Liver (tissue), 3 donors: ENCODE data around the gene GSAP.

Experiments
- ATF3 ChIP-seq: IDR thresholded peaks from 2 replicates; pipeline ENCODE4 v1.6.1; 2016; ENCODE audit warnings: antibody characterized with exemption
- GABPA ChIP-seq, 2 donors: IDR thresholded peaks in 1 of 2; conservative IDR thresholded peaks in 1 of 2; 2 replicates each; pipeline ENCODE4 v1.6.1; 2016; ENCODE audit warnings: antibody characterized with exemption in 2 of 2, mild to moderate bottlenecking in 1 of 2, moderate library complexity in 1 of 2
- HNF4G ChIP-seq: IDR thresholded peaks from 2 replicates; pipeline ENCODE4 v1.6.1; 2016; ENCODE audit warnings: antibody characterized with exemption
- JUND ChIP-seq, 2 donors: IDR thresholded peaks; 2 replicates each; pipeline ENCODE4 v1.6.1; 2016; ENCODE audit warnings: antibody characterized with exemption in 2 of 2
- MAX ChIP-seq: IDR thresholded peaks from 2 replicates; pipeline ENCODE4 v1.6.1; 2016; ENCODE audit warnings: antibody characterized with exemption
- RAD21 ChIP-seq, 2 donors: IDR thresholded peaks; 2 replicates each; pipeline ENCODE4 v1.6.1; 2016; ENCODE audit warnings: antibody characterized with exemption in 2 of 2, mild to moderate bottlenecking in 2 of 2
- TF ChIP-seq, protein P1 (sequence below): fragments of 150-350 bp; IDR thresholded peaks from 2 replicates; pipeline ENCODE4 v1.5.1; 2017; ENCODE audit warnings: improper control_type of control experiment, low read depth, low read length; ENCODE audit not compliant: missing input control
- donor health status: healthy.
- donor health status: healthy.

DNA sequence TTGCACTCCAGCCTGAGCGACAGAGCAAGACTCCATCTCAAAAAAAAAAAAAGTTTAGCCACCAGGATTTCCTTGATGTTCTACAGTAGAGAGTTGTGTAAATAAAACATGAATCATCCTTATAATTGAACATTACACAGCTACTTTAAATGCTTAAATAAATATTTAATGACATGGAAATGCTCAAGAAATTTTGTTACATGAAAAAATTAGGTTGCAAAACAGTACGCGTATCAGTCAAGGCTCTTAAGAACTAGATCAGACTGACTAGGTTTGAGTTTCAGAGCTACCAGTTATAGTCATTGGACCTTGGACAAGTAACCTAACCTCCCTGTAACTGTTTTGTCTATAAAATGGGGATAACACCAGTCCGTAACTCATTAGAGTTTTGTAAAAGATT is 38.7 kb upstream of the GSAP start:
- TF ChIP-seq, protein P1, sequence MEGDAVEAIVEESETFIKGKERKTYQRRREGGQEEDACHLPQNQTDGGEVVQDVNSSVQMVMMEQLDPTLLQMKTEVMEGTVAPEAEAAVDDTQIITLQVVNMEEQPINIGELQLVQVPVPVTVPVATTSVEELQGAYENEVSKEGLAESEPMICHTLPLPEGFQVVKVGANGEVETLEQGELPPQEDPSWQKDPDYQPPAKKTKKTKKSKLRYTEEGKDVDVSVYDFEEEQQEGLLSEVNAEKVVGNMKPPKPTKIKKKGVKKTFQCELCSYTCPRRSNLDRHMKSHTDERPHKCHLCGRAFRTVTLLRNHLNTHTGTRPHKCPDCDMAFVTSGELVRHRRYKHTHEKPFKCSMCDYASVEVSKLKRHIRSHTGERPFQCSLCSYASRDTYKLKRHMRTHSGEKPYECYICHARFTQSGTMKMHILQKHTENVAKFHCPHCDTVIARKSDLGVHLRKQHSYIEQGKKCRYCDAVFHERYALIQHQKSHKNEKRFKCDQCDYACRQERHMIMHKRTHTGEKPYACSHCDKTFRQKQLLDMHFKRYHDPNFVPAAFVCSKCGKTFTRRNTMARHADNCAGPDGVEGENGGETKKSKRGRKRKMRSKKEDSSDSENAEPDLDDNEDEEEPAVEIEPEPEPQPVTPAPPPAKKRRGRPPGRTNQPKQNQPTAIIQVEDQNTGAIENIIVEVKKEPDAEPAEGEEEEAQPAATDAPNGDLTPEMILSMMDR, result no peak
- TF ChIP-seq JUND (IDR thresholded peaks at IDR 0.05), result no peak
- no peak for TF ChIP-seq MAX
- TF ChIP-seq ATF3, result no peak
- no peak for TF ChIP-seq RAD21 (IDR thresholded peaks at IDR 0.05)
- TF ChIP-seq GABPA (IDR thresholded peaks at IDR 0.05 in 1 of 2, conservative IDR thresholded peaks at IDR 0.05 in 1 of 2), result no peak
- no peak for TF ChIP-seq HNF4G
